GM12892 (cell line): ENCODE results near the gene SREK1.

Source experiments
- POLR2A ChIP-seq: IDR thresholded peaks from 2 replicates; pipeline ENCODE4 v1.6.1; 2011; ENCODE audit warnings: low read depth, low read length, control low read depth
- TAF1 ChIP-seq: IDR thresholded peaks from 2 replicates; pipeline ENCODE4 v1.6.1; 2011; ENCODE audit warnings: low read depth, mild to moderate bottlenecking, control low read depth, low read length, borderline replicate concordance

DNA sequence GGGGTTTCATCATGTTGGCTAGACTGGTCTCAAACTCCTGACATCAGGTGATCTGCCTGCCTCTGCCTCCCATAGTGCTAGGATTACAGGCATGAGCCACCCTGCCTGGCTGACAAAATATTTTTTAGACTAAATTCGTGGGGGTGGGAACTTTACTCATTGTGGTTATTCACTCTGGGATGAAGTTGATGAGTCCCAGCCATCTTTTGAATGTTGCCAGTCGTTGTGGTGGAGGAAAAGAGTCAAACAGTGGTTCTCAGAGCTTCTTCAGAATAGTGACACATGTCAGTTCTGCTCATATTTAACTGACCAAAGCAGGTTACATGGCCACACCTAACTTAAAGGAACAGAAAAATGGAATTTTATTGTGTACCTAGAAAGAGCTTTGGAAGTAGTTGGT is 6.9 kb downstream of the SREK1 start:
- no peak for TF ChIP-seq TAF1
- TF ChIP-seq POLR2A: no peak
